ENCODE measurements around the gene SECISBP2.

DNA sequence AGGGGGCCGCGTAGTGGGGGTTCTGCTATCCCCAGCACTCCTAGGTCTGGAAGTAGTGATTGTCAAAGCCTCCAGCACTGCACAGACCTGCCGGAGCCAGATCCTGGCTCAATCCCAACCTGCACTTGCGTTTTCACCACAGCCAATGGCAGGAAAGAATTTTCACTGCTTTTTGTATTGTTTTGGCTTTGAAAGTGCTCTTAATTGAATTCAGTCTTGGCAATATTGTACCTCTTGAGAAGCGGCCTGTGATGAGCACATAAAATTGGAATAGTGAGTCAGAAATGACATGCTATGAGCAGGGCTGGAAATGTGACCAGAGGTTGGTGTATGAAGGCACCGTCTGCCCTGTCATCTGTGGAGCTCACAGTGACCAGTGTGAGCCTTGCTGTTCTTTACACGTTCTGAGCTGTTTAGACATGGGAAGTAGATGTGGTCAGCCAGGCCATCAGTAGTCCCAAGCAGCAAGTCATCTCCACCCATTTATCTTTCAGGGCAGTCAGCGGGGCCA is 41.5 kb downstream of the SECISBP2 start:
- TF ChIP-seq CTCF (IDR thresholded peaks at IDR 0.05) (no peak), POLR2A (IDR thresholded peaks at IDR 0.05) (no peak)
